Glomerular visceral epithelial cell (primary cell): ENCODE results near the gene C3orf18.
A peak's percentile ranks its signal among the peaks of the same experiment; 100 is the strongest.

ENCODE experiments used
- DNase-seq: peaks from one replicate; pipeline ENCODE4 v3.0.0-alpha.2; 2016; ENCODE audit errors: extremely low spot score

The C3orf18 gene

DNA sequence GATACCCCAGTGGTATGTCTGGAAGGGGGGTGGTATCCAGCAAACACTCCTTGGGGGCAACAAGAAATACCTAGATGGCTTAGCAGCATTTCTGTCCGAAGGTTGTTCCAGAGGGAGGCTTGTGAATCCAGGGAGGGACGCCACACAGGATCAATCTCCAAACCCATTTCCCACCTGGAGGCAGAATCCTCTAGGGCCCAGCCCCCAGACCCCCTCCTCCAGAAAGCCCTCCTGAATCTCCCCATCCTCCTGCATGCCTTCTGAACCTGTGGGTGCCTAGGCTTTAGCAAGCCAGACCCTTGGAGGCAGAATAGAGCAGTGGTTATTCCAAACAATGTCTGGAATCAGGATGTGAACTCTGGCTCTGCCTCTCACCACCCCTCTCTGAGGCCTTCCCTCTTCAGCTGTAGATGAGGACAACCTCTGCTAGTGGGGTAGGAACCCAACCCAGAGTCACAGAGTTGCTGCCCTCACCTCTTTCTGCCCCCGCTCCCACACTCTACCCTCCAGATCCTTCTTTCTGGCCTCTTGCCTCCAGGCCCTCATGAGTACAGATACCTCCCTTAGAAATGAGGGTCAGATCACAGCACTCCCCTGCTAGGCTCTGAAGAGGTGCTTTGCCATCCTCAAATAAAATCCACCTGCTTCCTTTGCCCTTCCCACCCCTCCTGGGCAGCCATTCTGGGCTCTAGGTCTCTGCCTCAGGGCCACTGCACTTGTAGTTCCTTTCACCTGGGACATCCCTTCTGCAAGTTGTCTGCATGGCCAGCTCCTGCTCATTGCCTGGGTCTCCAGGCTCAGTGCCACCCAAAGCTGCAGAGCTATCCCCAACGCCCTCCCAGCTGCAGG, 35.9 kb upstream of the C3orf18 start:
- DNase-seq: no peak

GRCh38 chr3:50602595-50603191, 35.1 kb upstream of the C3orf18 start:
- no peak for DNase-seq

DNA sequence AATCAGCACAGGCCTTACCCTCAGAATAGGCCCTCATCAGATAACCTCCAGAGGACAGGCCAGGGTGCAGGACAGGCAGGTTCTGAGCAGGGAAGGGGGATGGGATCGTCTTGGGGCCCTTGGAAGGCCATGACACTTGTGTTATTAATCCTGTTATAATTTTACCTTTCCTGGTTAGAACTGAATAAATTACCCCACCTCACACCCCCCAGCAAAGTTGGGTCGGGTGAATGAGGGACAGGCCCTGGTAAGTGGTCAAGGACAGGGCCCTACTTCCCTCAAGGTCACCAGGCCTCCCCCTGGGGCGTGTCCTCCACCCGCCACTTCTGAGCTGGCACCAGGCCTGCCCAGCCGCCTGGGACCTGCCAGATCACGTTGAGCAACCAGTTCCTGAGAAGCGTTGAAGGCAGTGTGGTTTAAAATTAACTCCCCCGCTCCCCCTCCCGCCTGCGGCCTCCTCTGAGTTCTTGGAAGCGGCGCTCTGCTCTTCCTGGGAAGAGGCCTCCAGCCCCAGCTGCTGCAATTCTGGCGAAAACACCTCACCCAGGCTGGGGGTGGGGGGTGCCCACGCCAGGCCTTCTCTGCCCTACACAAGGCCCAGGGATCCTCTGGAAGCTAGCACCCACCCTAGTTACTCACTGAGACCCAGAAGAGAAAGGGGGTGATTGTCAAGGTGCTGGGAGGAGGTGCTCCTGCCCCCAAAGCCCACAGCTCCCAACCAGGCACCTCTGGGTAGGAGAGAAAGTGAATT, 33.5 kb upstream of the C3orf18 start:
- DNase-seq: peak; percentile 97

DNA sequence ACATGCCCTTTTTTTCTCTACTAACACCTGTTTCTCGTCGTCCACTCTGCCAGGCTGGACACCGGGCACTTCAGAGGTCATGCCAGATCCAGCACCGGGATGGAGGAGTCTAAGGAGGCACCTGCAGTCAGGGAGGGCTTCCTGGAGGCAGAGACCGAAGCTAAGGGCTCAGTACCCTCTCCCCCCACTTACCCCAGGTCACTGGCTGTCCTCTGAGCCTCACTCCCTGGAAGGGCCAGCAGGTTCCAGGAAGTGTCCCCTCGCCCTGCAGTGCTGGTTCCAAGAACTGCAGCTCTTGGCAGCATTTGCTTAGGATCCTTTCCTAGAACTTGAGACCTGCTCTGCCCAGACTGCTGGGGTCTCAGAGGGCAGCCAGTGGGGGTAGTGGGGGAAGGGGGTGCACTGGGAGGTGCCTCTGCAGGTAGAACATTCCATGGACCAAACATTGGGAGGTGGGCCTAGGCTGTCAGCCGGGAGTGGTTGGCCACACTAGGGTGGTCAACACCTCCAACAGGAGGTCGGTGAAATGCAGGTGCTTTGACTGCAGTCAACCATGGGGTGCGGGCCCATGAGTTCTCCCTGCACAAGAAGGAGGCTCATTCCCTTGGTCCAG, 32.7 kb upstream of the C3orf18 start:
- DNase-seq: no peak

DNA sequence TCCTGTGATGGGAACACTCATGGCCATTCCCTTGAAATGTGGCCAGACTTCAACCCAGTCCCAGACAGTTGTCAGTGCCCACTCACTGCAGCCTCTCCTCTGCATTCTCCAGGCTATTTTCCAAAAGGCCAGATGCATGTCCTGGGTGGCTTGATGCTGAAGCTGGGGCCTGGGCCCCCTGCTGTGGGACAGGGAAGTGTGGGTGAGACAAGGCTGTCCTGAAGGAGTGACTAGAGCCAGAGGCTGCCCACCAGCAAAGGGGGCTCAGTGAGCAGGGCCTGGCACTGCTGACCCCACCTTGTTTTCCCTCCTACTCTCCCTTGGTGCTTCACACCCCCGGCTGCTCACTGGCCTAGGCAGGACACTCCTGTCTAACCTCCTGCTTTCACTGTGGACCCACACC, 32.2 kb upstream of the C3orf18 start:
- DNase-seq: no peak

GRCh38 chr3:50599115-50599715, 31.7 kb upstream of the C3orf18 start:
- DNase-seq: no peak

- DNase-seq: no peak
Observed at GRCh38 chr3:50594253-50594785, 26.8 kb upstream of the C3orf18 start.

DNA sequence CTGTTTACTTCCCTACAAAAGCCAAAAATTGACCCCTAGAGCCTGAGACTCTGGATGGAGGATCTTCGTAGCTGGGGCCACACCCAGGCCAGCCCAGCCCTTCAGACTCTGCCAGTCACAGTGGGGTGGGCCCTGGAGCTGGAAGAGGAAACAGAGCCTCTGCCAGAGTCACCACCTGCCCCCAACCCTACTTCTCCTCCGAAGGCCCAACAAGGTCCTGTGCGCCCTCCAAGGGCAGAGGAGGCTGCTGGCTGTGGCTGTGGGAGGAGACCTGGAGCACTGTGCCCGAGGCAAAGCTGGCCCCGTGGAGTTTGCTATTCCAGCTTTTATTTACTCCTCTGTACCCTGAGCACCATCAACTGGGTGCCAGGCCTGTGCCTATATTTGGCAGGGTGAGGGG, 25.0 kb upstream of the C3orf18 start:
- DNase-seq: no peak

- DNase-seq: no peak
Observed at GRCh38 chr3:50591196-50591741, 23.7 kb upstream of the C3orf18 start.

GRCh38 chr3:50588759-50589433, 21.3 kb upstream of the C3orf18 start:
- no peak for DNase-seq

DNA sequence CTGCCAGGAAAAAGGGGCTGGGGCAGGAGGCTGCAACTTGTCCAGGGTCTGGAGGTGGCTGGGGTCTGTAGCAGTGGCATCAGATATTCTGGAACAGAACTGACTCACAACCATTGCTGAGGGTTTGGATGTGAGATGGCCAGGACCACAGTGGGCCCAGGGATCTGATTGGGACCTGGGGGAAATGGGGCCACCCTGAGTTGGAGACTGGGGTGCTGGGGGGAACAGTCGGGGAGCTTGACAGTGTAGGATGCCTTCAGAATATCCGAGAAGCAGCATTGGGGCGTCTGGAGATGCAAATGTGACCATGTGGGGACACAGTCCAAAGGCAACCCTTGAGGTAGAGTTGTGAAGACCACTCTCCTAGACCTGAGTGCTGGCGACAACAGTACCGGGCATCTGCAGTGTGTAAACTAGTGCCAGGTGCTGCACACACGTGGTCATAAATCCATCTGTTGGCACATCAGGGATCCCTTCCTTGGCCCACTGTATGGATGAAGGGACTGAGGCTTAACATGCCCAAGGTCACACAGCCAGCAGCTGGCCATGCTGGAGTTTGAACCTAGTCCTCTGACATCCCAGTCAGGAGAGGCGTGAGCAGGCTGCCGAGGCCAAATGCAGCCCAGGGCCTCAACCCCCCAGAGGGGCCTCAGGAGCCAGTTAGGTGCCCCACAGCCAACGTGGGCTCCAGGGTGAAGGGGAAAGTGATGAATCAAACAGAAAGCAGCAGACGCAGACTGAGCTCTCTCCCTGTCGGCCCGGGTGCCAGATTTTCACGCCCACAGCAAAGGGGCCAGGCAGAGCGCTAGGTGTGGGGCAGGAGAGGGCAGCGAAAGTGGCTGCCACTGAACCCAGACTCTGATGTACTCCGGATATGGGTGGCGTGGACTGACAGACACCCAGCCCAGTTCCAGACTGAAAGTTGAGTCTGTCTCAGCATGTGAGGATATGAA, 20.5 kb upstream of the C3orf18 start:
- no peak for DNase-seq

- DNase-seq: no peak
Observed at GRCh38 chr3:50587373-50587772, 19.8 kb upstream of the C3orf18 start.

- no peak for DNase-seq
Observed at GRCh38 chr3:50586763-50587070, 19.2 kb upstream of the C3orf18 start.

DNA sequence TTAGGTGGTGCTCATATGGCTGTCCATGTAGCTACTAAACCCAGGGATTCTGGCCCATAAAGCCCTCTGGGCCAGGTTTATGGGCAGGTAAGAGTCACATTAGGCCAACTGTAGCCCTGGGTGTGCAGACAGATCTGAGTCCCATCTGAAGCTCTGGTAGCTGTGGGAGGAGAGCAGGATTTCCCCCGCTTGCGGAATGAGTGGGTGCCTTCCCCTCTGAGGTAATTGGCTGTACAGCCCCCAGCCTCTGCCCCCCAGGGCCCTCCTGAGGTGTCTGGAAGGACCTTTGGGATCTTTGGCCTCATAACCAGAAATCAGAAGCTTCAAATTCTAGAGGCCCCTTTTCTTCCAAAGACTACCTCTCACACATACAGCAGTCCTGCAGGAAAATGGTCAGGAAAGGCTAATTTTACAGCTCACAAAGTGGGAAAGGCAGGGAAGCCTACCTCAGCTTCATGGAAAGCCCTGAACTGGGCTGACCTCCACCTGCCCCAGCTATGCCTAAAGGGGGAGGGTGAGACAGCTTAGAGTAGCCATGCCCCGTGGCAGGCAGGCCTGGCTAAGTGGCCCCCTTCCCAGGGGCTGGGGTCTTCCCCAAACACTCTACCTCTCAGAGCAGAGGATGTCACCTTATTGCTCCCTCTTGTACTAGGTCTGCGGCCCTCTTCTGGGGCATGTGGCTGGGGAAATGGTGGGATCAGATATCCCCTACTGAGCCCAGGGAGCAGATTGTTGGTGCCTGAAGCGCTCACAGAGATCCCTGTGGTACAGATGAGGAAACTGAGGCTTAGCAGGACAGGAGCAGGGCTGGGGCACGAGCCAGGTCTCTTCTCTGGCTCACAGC, 18.6 kb upstream of the C3orf18 start:
- no peak for DNase-seq

GRCh38 chr3:50584391-50584790, 16.8 kb upstream of the C3orf18 start:
- DNase-seq: no peak

DNA sequence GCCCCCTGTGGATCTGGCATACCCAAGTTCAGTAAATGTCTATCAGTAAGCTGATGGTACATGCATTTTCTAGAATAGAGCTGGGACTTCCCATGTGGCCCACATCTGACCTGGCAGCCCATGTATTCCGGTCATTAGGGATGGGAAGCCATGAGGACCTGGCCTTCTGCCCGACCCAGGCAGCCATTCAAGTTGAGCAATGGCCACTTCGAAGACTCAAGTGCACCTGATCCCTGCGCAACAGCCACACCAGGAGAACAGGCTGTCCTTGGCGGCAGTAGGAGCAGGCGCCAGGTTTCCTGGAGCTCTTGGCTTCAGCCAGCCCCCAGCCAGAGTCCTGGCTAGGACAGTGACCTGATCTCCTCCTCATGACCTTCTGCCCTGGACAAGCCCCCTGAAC, 16.4 kb upstream of the C3orf18 start:
- DNase-seq: no peak

DNA sequence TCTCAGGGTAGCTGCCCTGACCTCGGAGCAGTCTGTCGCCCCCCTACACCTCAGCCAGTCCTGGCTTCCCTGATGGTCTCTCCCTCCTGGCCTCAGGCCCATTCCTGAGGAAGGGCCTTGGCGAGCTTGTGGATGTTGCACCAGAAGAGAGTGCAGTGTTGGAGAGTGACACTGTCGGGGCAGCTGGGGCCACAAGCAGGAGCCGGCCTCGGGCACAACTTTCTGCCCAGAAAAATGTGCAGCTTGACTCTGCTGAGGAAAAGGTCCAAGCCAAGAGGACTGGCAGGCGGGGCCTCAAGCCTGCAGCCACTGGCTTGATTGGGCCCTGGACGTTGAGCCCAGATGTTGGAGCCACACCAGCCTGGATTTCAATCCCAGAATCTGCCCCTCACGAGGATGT, 14.5 kb upstream of the C3orf18 start:
- DNase-seq: no peak

GRCh38 chr3:50581459-50581842, 13.9 kb upstream of the C3orf18 start:
- DNase-seq: no peak
